Suprapubic skin (tissue), 4 donors: ENCODE results near the gene EID2.

ENCODE experiments used
- POLR2A ChIP-seq, 2 donors: fragments of 450-650 bp; IDR thresholded peaks; one replicate each; pipeline ENCODE4 v1.6.1; 2017; ENCODE audit warnings: antibody characterized with exemption in 2 of 2, mild to moderate bottlenecking in 2 of 2, moderate library complexity in 2 of 2
- POLR2AphosphoS5 ChIP-seq, 3 donors: sonication (generic); formaldehyde crosslinking; IDR thresholded peaks; one replicate each; pipeline ENCODE4 v1.6.1; 2017; ENCODE audit warnings: antibody characterized with exemption in 3 of 3
- TF ChIP-seq, protein P1 (sequence below), 2 donors: fragments of 200-600 bp in 1 of 2; fragments of 450-650 bp in 1 of 2; sonication (generic) in 1 of 2; IDR thresholded peaks; one replicate each; pipeline ENCODE4 v1.5.1; 2016 to 2019; ENCODE audit warnings: antibody characterized with exemption in 2 of 2, mild to moderate bottlenecking in 1 of 2, moderate library complexity in 1 of 2

- TF ChIP-seq, protein P1, sequence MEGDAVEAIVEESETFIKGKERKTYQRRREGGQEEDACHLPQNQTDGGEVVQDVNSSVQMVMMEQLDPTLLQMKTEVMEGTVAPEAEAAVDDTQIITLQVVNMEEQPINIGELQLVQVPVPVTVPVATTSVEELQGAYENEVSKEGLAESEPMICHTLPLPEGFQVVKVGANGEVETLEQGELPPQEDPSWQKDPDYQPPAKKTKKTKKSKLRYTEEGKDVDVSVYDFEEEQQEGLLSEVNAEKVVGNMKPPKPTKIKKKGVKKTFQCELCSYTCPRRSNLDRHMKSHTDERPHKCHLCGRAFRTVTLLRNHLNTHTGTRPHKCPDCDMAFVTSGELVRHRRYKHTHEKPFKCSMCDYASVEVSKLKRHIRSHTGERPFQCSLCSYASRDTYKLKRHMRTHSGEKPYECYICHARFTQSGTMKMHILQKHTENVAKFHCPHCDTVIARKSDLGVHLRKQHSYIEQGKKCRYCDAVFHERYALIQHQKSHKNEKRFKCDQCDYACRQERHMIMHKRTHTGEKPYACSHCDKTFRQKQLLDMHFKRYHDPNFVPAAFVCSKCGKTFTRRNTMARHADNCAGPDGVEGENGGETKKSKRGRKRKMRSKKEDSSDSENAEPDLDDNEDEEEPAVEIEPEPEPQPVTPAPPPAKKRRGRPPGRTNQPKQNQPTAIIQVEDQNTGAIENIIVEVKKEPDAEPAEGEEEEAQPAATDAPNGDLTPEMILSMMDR (IDR thresholded peaks at IDR 0.05): peak; percentile 95 to 99
- TF ChIP-seq POLR2AphosphoS5 (IDR thresholded peaks at IDR 0.05): peak in 1 of 3 donors; percentile 47
- TF ChIP-seq POLR2A (IDR thresholded peaks at IDR 0.05): no peak
Observed at GRCh38 chr19:39532233-39533002, 7.5 kb downstream of the EID2 start, which contains the start of gene EID2B.
